ENCODE results near the gene CPAMD8.

- TF ChIP-seq, protein P1, sequence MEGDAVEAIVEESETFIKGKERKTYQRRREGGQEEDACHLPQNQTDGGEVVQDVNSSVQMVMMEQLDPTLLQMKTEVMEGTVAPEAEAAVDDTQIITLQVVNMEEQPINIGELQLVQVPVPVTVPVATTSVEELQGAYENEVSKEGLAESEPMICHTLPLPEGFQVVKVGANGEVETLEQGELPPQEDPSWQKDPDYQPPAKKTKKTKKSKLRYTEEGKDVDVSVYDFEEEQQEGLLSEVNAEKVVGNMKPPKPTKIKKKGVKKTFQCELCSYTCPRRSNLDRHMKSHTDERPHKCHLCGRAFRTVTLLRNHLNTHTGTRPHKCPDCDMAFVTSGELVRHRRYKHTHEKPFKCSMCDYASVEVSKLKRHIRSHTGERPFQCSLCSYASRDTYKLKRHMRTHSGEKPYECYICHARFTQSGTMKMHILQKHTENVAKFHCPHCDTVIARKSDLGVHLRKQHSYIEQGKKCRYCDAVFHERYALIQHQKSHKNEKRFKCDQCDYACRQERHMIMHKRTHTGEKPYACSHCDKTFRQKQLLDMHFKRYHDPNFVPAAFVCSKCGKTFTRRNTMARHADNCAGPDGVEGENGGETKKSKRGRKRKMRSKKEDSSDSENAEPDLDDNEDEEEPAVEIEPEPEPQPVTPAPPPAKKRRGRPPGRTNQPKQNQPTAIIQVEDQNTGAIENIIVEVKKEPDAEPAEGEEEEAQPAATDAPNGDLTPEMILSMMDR (IDR thresholded peaks at IDR 0.05), result no peak
- TF ChIP-seq EZH2 (IDR thresholded peaks at IDR 0.05; ENCODE audit: borderline replicate concordance, insufficient read depth, low read depth, low read length, poor library complexity, severe bottlenecking), result no peak
Observed at GRCh38 chr19:16957855-16958254, 68.8 kb downstream of the CPAMD8 start.
